DOHH2 (cell line): Measurements from ENCODE around the gene ZNF276.

Experiments used
- EZH2phosphoT487 ChIP-seq: fragments of 200-600 bp; sonication (generic); IDR thresholded peaks from 2 replicates; pipeline ENCODE4 v1.6.1; 2017; ENCODE audit warnings: borderline replicate concordance, mild to moderate bottlenecking, antibody characterized with exemption, low read length, moderate library complexity, mixed read lengths
- TF ChIP-seq, protein P1 (sequence below): fragments of 200-600 bp; sonication (generic); IDR thresholded peaks from one replicate; pipeline ENCODE4 v1.5.1; 2014; ENCODE audit warnings: antibody characterized with exemption, mild to moderate bottlenecking, low read depth, low read length; ENCODE audit not compliant: poor library complexity, severe bottlenecking

DNA sequence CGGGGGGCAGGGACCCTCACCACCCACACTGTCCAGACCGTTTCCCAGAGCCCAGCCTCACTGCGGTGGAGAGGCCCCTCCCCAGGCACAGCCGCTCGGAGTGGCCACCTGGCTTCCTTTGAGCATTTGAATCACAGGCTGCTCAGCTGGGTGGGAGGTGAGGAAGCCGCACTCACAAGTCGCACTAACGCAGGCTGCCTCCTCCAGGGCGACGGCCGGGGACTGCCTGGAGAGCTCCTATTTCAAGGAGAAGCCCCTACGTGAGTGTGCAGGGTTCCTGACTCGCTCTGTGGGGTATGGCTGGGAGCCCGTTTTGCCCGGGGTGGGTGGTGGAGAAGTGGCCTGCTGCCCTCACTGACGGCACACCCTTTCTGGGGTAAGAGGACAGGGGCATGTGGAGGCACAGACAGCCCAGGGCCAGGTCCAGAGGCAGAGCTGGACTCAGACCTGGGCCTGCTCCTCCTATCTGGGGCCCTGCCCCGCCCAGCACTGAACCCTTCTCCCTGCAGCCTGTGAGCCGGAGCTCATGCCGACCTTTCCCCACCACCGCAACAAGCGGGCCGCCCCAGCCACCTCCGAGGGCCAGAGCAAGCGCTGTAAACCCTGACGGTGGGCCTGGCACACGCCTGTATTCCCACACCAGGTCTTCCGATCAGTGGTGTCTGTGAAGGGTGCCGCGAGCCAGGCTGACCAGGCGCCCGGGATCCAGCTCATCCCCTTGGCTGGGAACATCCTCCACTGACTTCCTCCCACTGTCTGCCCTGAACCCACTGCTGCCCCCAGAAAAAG, 26.1 kb upstream of the ZNF276 start:
- TF ChIP-seq, protein P1, sequence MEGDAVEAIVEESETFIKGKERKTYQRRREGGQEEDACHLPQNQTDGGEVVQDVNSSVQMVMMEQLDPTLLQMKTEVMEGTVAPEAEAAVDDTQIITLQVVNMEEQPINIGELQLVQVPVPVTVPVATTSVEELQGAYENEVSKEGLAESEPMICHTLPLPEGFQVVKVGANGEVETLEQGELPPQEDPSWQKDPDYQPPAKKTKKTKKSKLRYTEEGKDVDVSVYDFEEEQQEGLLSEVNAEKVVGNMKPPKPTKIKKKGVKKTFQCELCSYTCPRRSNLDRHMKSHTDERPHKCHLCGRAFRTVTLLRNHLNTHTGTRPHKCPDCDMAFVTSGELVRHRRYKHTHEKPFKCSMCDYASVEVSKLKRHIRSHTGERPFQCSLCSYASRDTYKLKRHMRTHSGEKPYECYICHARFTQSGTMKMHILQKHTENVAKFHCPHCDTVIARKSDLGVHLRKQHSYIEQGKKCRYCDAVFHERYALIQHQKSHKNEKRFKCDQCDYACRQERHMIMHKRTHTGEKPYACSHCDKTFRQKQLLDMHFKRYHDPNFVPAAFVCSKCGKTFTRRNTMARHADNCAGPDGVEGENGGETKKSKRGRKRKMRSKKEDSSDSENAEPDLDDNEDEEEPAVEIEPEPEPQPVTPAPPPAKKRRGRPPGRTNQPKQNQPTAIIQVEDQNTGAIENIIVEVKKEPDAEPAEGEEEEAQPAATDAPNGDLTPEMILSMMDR: no peak
- TF ChIP-seq EZH2phosphoT487: no peak
